ENCODE data around the gene NUTM2F. TPM values are rescaled to one million over a fixed set of nuclear protein-coding genes. Genes with fewer than 3 reads are reported as not detected.

The NUTM2F gene
- total RNA-seq (2022; extraction: Qiagen RNA extraction): not detected in 5 replicates

GRCh38 chr9:94328544-94328943 is at the start of gene NUTM2F:
Gene NUTM2F, minus strand, starts transcription at chr9:94328644. Its CDS starts 21 bp downstream, at chr9:94328623.

Other genes with a start within 250 kb of the NUTM2F start
- gene PTPDC1, start 244.2 kb downstream of the NUTM2F start, total RNA-seq (2022; extraction: Qiagen RNA extraction): 3.3 to 5.1 TPM (median 4.1 TPM) in 5 replicates
- gene ZNF169, start 69.3 kb downstream of the NUTM2F start, total RNA-seq (2022; extraction: Qiagen RNA extraction): 1.1 to 2.1 TPM (median 1.9 TPM) in 5 replicates
- 0.47 to 0.97 TPM (median 0.78 TPM) in 5 replicates for gene PCAT7, start 226.4 kb upstream of the NUTM2F start, total RNA-seq (2022; extraction: Qiagen RNA extraction)